H1 (cell line): ENCODE data around the gene COBLL1. TPM values are rescaled to one million over a fixed set of nuclear protein-coding genes. Genes with fewer than 3 reads are reported as not detected.

Source experiments
- CTCF ChIA-PET: fragments of 300-600 bp; sonication (Branson Sonifier 250); formaldehyde crosslinking; loops from one replicate; lab custom pipeline; 2021; ENCODE audit not compliant: partially characterized antibody; lab: Charles Lee
- POLR2A ChIA-PET: fragments of 300-600 bp; sonication (Branson Sonifier 250); formaldehyde crosslinking; loops from one replicate; lab custom pipeline; 2021; ENCODE audit warnings: inconsistent platforms; ENCODE audit not compliant: partially characterized antibody; lab: Charles Lee
- DNase-seq, 2 experiments: peaks; one replicate each; pipeline versions ENCODE4 v3.0.0 to v3.0.0-alpha.2; 2010 to 2022; ENCODE audit warnings: low spot score in 2 of 2, low read depth in 1 of 2, mixed read lengths in 1 of 2
- FAIRE-seq: peaks from 2 replicates; lab custom pipeline; 2011; peaks lifted over from hg19 to GRCh38; lab: Jason Lieb, UNC
- H2AFZ ChIP-seq: 2 replicates; pipeline ENCODE4 v1.8.1; 2012; ENCODE audit warnings: low read length, inconsistent platforms
- H2AK5ac ChIP-seq: 2 replicates; pipeline ENCODE4 v1.6.1; 2013; ENCODE audit warnings: low read depth, low read length
- H2BK120ac ChIP-seq: replicated peaks from 2 replicates; pipeline ENCODE3; 2013; ENCODE audit warnings: low read depth, low read length, inconsistent platforms
- H2BK12ac ChIP-seq: 2 replicates; pipeline ENCODE4 v1.6.1; 2013; ENCODE audit warnings: low read depth, low read length
- H2BK15ac ChIP-seq: 2 replicates; pipeline ENCODE4 v1.6.1; 2013; ENCODE audit warnings: low read length
- H2BK20ac ChIP-seq: 2 replicates; pipeline ENCODE4 v1.6.1; 2013; ENCODE audit warnings: low read length
- H2BK5ac ChIP-seq: 2 replicates; pipeline ENCODE4 v1.6.1; 2013; ENCODE audit warnings: low read depth, low read length
- H3K14ac ChIP-seq: 2 replicates; pipeline ENCODE4 v1.6.1; 2013; ENCODE audit warnings: inconsistent platforms; ENCODE audit not compliant: insufficient read length
- H3K18ac ChIP-seq: 2 replicates; pipeline ENCODE4 v1.6.1; 2013; ENCODE audit warnings: low read length; ENCODE audit errors: extremely low read depth
- H3K23ac ChIP-seq: 2 replicates; pipeline ENCODE4 v1.6.1; 2013; ENCODE audit warnings: inconsistent platforms; ENCODE audit not compliant: insufficient read length
- H3K23me2 ChIP-seq: 2 replicates; pipeline ENCODE4 v1.6.1; 2013; ENCODE audit warnings: low read depth, low read length
- H3K27ac ChIP-seq: 2 replicates; pipeline ENCODE4 v1.6.1; 2011; ENCODE audit warnings: low read depth, low read length, inconsistent platforms
- H3K27me3 ChIP-seq, 4 experiments: replicated peaks in 1 of 4; 1 replicate in 1 of 4; 2 replicates in 3 of 4; pipeline versions ENCODE4 v1.6.1 to v1.8.1; 2011 to 2013; ENCODE audit warnings: low read length in 3 of 4, mild to moderate bottlenecking in 3 of 4, inconsistent platforms in 2 of 4, mixed read lengths in 2 of 4, moderate library complexity in 1 of 4; ENCODE audit not compliant: control insufficient read depth in 3 of 4, insufficient read depth in 3 of 4; ENCODE audit errors: extremely low read depth in 1 of 4
- H3K36me3 ChIP-seq, 4 experiments: 2 replicates each; pipeline versions ENCODE4 v1.6.1 to v1.8.1; 2011 to 2013; ENCODE audit warnings: mild to moderate bottlenecking in 4 of 4, low read length in 3 of 4, moderate library complexity in 2 of 4, control low read depth in 1 of 4, inconsistent platforms in 1 of 4; ENCODE audit not compliant: insufficient read depth in 4 of 4, control insufficient read depth in 2 of 4
- H3K4ac ChIP-seq: replicated peaks from 2 replicates; pipeline ENCODE3; 2013; ENCODE audit warnings: low read length, low read depth, mixed read lengths, inconsistent platforms; ENCODE audit not compliant: insufficient read length
- H3K4me1 ChIP-seq, 4 experiments: replicated peaks in 1 of 4; 1 replicate in 1 of 4; 2 replicates in 3 of 4; pipeline versions ENCODE4 v1.6.1 to v1.8.1; 2011 to 2013; ENCODE audit warnings: low read length in 3 of 4, inconsistent platforms in 2 of 4, mixed read lengths in 1 of 4; ENCODE audit not compliant: insufficient read depth in 4 of 4, control insufficient read depth in 3 of 4
- H3K4me2 ChIP-seq, 2 experiments: 2 replicates each; pipeline versions ENCODE4 v1.6.1 to v1.8.1; 2011 to 2013; ENCODE audit warnings: low read depth in 2 of 2, low read length in 2 of 2, control low read depth in 1 of 2, inconsistent platforms in 1 of 2, mild to moderate bottlenecking in 1 of 2; ENCODE audit not compliant: insufficient read depth in 1 of 2
- H3K4me3 ChIP-seq, 4 experiments: fragments of 200-600, 300-600 bp in 1 of 4; sonication (generic), shearing (Covaris generic), sonication (Bioruptor Twin) in 1 of 4; 2 replicates each; pipeline versions ENCODE4 v1.5.1 to v1.8.1; 2011 to 2016; ENCODE audit warnings: low read length in 4 of 4, low read depth in 3 of 4, control low read depth in 2 of 4, inconsistent platforms in 2 of 4, mild to moderate bottlenecking in 2 of 4, mixed read lengths in 1 of 4, moderate library complexity in 1 of 4; ENCODE audit not compliant: insufficient read depth in 2 of 4; ENCODE audit errors: extremely low read depth in 1 of 4
- H3K56ac ChIP-seq: replicated peaks from 2 replicates; pipeline ENCODE3; 2013; ENCODE audit warnings: low read depth, mild to moderate bottlenecking, mixed read lengths, low read length, inconsistent platforms; ENCODE audit not compliant: insufficient read length
- H3K79me1 ChIP-seq: 2 replicates; pipeline ENCODE4 v1.6.1; 2013; ENCODE audit warnings: low read depth, low read length, control low read depth
- H3K79me2 ChIP-seq, 2 experiments: 2 replicates each; pipeline versions ENCODE4 v1.6.1 to v1.8.1; 2012 to 2013; ENCODE audit warnings: low read length in 2 of 2, mild to moderate bottlenecking in 2 of 2, inconsistent platforms in 1 of 2; ENCODE audit not compliant: insufficient read depth in 2 of 2, control insufficient read depth in 1 of 2
- H3K9ac ChIP-seq, 4 experiments: replicated peaks in 1 of 4; 1 replicate in 1 of 4; 2 replicates in 3 of 4; pipeline versions ENCODE4 v1.6.1 to v1.8.1; 2011 to 2013; ENCODE audit warnings: low read depth in 3 of 4, low read length in 3 of 4, control low read depth in 2 of 4, mild to moderate bottlenecking in 2 of 4, moderate library complexity in 2 of 4, inconsistent platforms in 1 of 4; ENCODE audit errors: extremely low read depth in 1 of 4
- H3K9me3 ChIP-seq, 2 experiments: 2 replicates each; pipeline versions ENCODE4 v1.6.1 to v1.8.1; 2012 to 2013; ENCODE audit warnings: mild to moderate bottlenecking in 2 of 2, moderate library complexity in 2 of 2, control low read depth in 1 of 2, inconsistent platforms in 1 of 2, low read depth in 1 of 2, low read length in 1 of 2, mixed read lengths in 1 of 2; ENCODE audit not compliant: insufficient read depth in 2 of 2
- H4K20me1 ChIP-seq, 2 experiments: replicated peaks in 1 of 2; 2 replicates each; pipeline versions ENCODE3 to v1.8.1; 2011 to 2013; ENCODE audit warnings: inconsistent platforms in 2 of 2, low read length in 2 of 2, mild to moderate bottlenecking in 1 of 2; ENCODE audit not compliant: insufficient read depth in 2 of 2, control insufficient read depth in 1 of 2
- H4K5ac ChIP-seq: 2 replicates; pipeline ENCODE4 v1.6.1; 2013; ENCODE audit warnings: low read length, low read depth, mixed read lengths, inconsistent platforms; ENCODE audit not compliant: insufficient read length
- H4K8ac ChIP-seq: 2 replicates; pipeline ENCODE4 v1.8.0; 2013; ENCODE audit warnings: mild to moderate bottlenecking, moderate library complexity, low read length, inconsistent platforms; ENCODE audit not compliant: insufficient read depth; ENCODE audit errors: extremely low read depth
- H4K91ac ChIP-seq: replicated peaks from 2 replicates; pipeline ENCODE3; 2013; ENCODE audit warnings: low read length, mixed read lengths, inconsistent platforms; ENCODE audit not compliant: insufficient read length
- JUND ChIP-seq: IDR thresholded peaks from 2 replicates; pipeline ENCODE4 v1.6.1; 2011; ENCODE audit warnings: mild to moderate bottlenecking, improper control_type of control experiment, low read length
- KDM1A ChIP-seq: fragments of 200-600, 300-600 bp; sonication (generic); IDR thresholded peaks from 2 replicates; pipeline ENCODE4 v1.7.1; 2016; ENCODE audit warnings: mild to moderate bottlenecking, low read length, borderline replicate concordance
- WGBS, 2 experiments: shearing (Covaris generic) in 1 of 2; methylation state at CpG; one replicate each; pipeline versions ENCODE4 v1.1.6 to v1.1.7; 2013 to 2015; ENCODE audit warnings: low lambda C conversion rate in 2 of 2, mixed read lengths in 2 of 2, inconsistent platforms in 1 of 2, low coverage in 1 of 2, missing lambda C conversion rate in 1 of 2; ENCODE audit not compliant: insufficient replicate concordance in 2 of 2, insufficient coverage in 1 of 2, insufficient read length in 1 of 2; ENCODE audit errors: extremely low coverage in 1 of 2, missing lambda C conversion rate in 1 of 2; 5-methylcytosine and 5-hydroxymethylcytosine counted together
- polyA plus RNA-seq, 7 experiments: library from polyadenylated mRNA; depleted of rRNA in 3 of 7; stranded (reverse) in 5 of 7; unstranded in 2 of 7; fragments of >200 nt in 5 of 7; fragments of 200-250 nt in 2 of 7; gene quantifications; 1 replicate in 5 of 7; 2 replicates in 1 of 7; 4 replicates in 1 of 7; pipeline versions ENCODE4 v1.2.1 to v1.2.3, GENCODE V29; 2011 to 2013; ENCODE audit warnings: missing spikeins in 2 of 7, mixed read lengths in 2 of 7
- total RNA-seq: library from RNA; stranded (reverse); fragmentation: NEBNext Ultra II Directional; extraction: Animal tissue kit (Norgen Biotek cat#: 25700); gene quantifications from 2 replicates; pipeline ENCODE4 v1.2.1, GENCODE V29; 2021

COBLL1 gene
- total and polyA plus RNA-seq, 2 of the 8 experiments (the other 6 are each of a cell fraction or from before 2014, with no cell fraction given) = 2.2 to 6.2 TPM

- Histone ChIP-seq H3K56ac (no peak overlapping the region), H3K14ac (no peak overlapping the region), H2AFZ (no peak overlapping the region), H4K91ac (no peak overlapping the region), H2BK12ac (no peak overlapping the region), H3K4me3 (no peak overlapping the region), H3K9me3 (no peaks in the 10 kb centered on the region), H3K23me2 (no peaks in the 10 kb centered on the region), H2BK5ac (no peak overlapping the region), H2BK120ac (no peak overlapping the region), H2BK15ac (no peak overlapping the region), H2AK5ac (no peak overlapping the region)
- 86% methylated on average over 6 of the region's 6 CpGs; no CpG with 5 or more reads in 1 of the 2 experiments for WGBS, 2 experiments
- ChIA-PET CTCF (interaction anchor here (1.7 kb wide), 1 partner anchor 10 kb away, joined by 5 read pairs; no protein-coding TSS in a partner anchor), POLR2A (no interaction called here)
- DNase-seq = no peak
- no peak for FAIRE-seq
- 0 out of 2 replicates have a peak, but pooled peaks have one; percentile 39 for TF ChIP-seq JUND
- TF ChIP-seq KDM1A = no peak
- TF ChIP-seq, all 59 proteins: peak for 1
- H3K4me1 ChIP-seq = no peaks in the 10 kb centered on the region
- no peak overlapping the region for H3K23ac ChIP-seq
- no peaks in the 10 kb centered on the region for H3K27me3 ChIP-seq
- no peak overlapping the region for H3K18ac ChIP-seq
- H3K79me2 ChIP-seq = no peaks in the 10 kb centered on the region
- H3K4ac ChIP-seq = no peak overlapping the region
- H3K79me1 ChIP-seq = no peaks in the 10 kb centered on the region
- H3K27ac ChIP-seq = no peak overlapping the region
- no peak overlapping the region for H4K8ac ChIP-seq
- no peak overlapping the region for H3K4me2 ChIP-seq
- H3K9ac ChIP-seq = no peak overlapping the region
- H4K20me1 ChIP-seq = no peaks in the 10 kb centered on the region
- no peak overlapping the region for H2BK20ac ChIP-seq
- H3K36me3 ChIP-seq = no peaks in the 10 kb centered on the region
- H4K5ac ChIP-seq = no peak overlapping the region
These were observed 147.3 kb downstream of the COBLL1 start for GRCh38 chr2:164694275-164694695.
